GM12892 (cell line): ENCODE measurements around the gene PGGT1B.

Experiments used
- POLR2A ChIP-seq: IDR thresholded peaks from 2 replicates; pipeline ENCODE4 v1.6.1; 2011; ENCODE audit warnings: low read depth, low read length, control low read depth
- POLR2AphosphoS5 ChIP-seq: IDR thresholded peaks from 2 replicates; pipeline ENCODE4 v1.6.1; 2011; ENCODE audit warnings: low read depth, low read length, control low read depth

DNA sequence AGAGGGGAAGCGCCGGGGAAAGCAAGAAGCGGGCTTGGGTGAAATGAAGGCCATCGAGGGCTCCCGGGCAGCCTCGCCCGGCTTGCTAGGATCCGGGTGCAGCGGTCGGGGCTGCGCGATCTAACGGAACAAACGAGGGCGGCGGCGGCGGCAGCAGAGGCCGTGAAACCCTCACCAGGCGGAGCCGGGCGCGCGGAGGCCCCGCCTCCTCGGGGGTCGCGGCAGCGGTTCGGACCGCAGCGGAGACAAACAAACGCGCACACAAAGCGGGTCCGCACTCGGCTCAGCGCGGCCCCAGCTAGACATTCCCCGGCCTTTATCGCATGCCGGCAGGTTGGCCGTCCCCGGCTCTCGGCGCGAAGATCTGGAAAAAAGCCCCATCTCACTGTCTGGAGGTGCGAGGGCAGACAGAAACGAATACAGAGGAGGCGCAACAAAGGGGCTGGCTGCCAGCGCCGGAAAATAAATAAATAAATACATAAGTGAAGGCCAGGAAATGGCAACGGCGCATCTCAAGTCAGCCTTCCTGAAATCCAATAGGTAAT, 82.4 kb downstream of the PGGT1B start:
- no peak for TF ChIP-seq POLR2A
- TF ChIP-seq POLR2AphosphoS5: no peak
